Naive B cell (primary cell): ENCODE measurements around the gene NAA25. TPM values are rescaled to one million over a fixed set of nuclear protein-coding genes. Genes with fewer than 3 reads are reported as not detected.

Experiments
- ATAC-seq, 2 donors: fragments of 150-1000 bp; cut with Tn5 transposase; 2 replicates each; pipeline ENCODE4 v1.10.0; 2021; ENCODE audit warnings: low read depth in 2 of 2, mild to moderate bottlenecking in 2 of 2, moderate library complexity in 2 of 2
- DNase-seq: peaks from one replicate; pipeline ENCODE4 v3.0.0; 2022
- H3K27ac Mint-ChIP-seq, 6 donors: one replicate each; pipeline ENCODE4 v1.8.0; 2020 to 2022; ENCODE audit warnings: mild to moderate bottlenecking in 6 of 6, mixed read lengths in 6 of 6, moderate library complexity in 5 of 6, inconsistent platforms in 2 of 6
- H3K27me3 Mint-ChIP-seq, 3 donors: one replicate each; pipeline ENCODE4 v1.8.0; 2021 to 2022; ENCODE audit warnings: mixed read lengths in 3 of 3, mild to moderate bottlenecking in 1 of 3
- H3K36me3 Mint-ChIP-seq, 2 donors: one replicate each; pipeline ENCODE4 v1.8.0; 2020 to 2022; ENCODE audit warnings: mixed read lengths in 2 of 2, inconsistent platforms in 1 of 2, mild to moderate bottlenecking in 1 of 2
- H3K4me1 Mint-ChIP-seq, 3 donors: one replicate each; pipeline ENCODE4 v1.8.0; 2020 to 2022; ENCODE audit warnings: mixed read lengths in 3 of 3, inconsistent platforms in 1 of 3, mild to moderate bottlenecking in 1 of 3, moderate library complexity in 1 of 3
- H3K4me3 Mint-ChIP-seq, 8 donors: one replicate each; pipeline ENCODE4 v1.8.0; 2020 to 2022; ENCODE audit warnings: mild to moderate bottlenecking in 8 of 8, mixed read lengths in 8 of 8, moderate library complexity in 8 of 8, inconsistent platforms in 2 of 8
- H3K9me3 Mint-ChIP-seq, 7 donors: one replicate each; pipeline ENCODE4 v1.8.0; 2020 to 2022; ENCODE audit warnings: mixed read lengths in 7 of 7, mild to moderate bottlenecking in 5 of 7, inconsistent platforms in 2 of 7, moderate library complexity in 1 of 7
- polyA plus RNA-seq, 6 donors: library from polyadenylated mRNA; unstranded; fragments of 300-500 nt; fragmentation: Illumina TruSeq; gene quantifications; one replicate each; pipeline ENCODE4 v1.2.3, GENCODE V29; 2021; ENCODE audit warnings: low read depth in 6 of 6

Gene NAA25
- polyA plus RNA-seq, 6 donors from 2014 or later = 8.8 to 16.8 (median 10.2) TPM

DNA sequence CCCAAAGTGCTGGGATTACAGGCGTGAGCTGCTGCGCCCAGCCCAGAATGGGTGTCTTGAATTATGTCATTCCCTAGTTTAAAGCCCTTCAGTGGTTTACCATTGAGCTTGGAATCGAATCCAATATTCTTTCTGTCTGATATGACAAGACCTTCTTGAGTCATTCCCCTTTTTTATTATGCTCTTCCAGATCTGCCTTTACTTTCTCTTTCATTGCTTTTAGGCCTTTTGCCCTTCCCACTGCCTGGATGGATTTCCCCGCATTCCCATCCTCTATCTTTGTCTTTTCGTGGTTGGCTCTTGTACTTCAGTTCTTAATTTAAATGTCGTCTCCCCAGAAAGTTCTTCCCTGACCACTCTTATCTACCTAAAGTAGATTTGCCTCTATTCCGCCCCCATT is 18.3 kb upstream of the NAA25 start:
- Mint-ChIP-seq H3K27me3 (peaks cover 0 to under 1% (median 0%) of the 10 kb centered on the region in 3 donors), H3K4me1 (peaks cover 25 to 51% (median 36%) of the 10 kb centered on the region in 3 donors), H3K36me3 (no peaks in the 10 kb centered on the region), H3K4me3 (peak overlapping the region; percentile 75 to 98 (median 91)), H3K27ac (peak overlapping the region; percentile 23 to 89 (median 70)), H3K9me3 (no peaks in the 10 kb centered on the region)
- no peak for DNase-seq
- ATAC-seq = no peak

DNA sequence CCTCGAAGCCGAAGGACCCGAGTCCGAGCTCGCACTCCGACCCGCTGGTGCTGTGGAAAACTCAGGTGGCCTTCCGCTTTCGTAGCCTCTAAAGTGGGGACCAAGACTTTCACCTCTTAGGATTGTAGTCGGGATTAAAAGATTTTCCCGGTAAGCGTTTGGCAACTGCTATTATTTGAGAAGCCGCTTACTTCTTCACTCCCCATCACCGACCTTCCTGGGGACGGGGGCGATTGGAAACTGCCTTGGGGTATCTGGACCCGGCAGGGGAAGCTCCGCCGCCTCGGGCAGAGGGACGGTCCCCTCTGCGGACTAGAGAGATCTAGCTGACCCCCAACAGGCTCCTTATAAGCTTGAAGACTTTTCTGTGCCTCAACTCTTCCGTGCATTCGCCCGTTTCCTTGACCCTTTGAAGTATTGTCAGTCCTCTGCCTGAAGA is 17.4 kb upstream of the NAA25 start:
- Mint-ChIP-seq H3K4me1 (peaks cover 18 to 45% (median 32%) of the 10 kb centered on the region in 3 donors), H3K27me3 (peaks cover under 1 to 4% (median under 1%) of the 10 kb centered on the region in 3 donors), H3K36me3 (no peaks in the 10 kb centered on the region), H3K27ac (peak overlapping the region; percentile 44 to 97 (median 72)), H3K9me3 (no peaks in the 10 kb centered on the region), H3K4me3 (peak overlapping the region; percentile 75 to 98 (median 91))
- DNase-seq (no peak), ATAC-seq (no peak)

- Mint-ChIP-seq H3K4me1 (peaks cover 17 to 41% (median 28%) of the 10 kb centered on the region in 3 donors), H3K4me3 (peak within 1 kb of the TSS; percentile 75 to 98 (median 91)), H3K36me3 (no peaks in the 10 kb centered on the region), H3K9me3 (no peaks in the 10 kb centered on the region), H3K27ac (peak within 1 kb of the TSS; percentile 49 to 97 (median 78)), H3K27me3 (peaks cover 4 to 6% (median 6%) of the 10 kb centered on the region in 3 donors)
- DNase-seq (peak; percentile 98), ATAC-seq (peak; percentile 98 to 99)
These were observed 16.8 kb upstream of the NAA25 start, which contains the start of gene TRAFD1 for GRCh38 chr12:112125250-112125999. TSS of gene TRAFD1 (plus strand) at chr12:112125560. CDS start at chr12:112130523, 4,963 bp downstream.

GRCh38 chr12:112124918-112125249 is 16.3 kb upstream of the NAA25 start:
- no peak for DNase-seq
- peaks cover 17 to 39% (median 25%) of the 10 kb centered on the region in 3 donors for H3K4me1 Mint-ChIP-seq
- no peaks in the 10 kb centered on the region for H3K36me3 Mint-ChIP-seq
- peak overlapping the region in 6 of 8 donors; percentile 75 to 98 (median 90) for H3K4me3 Mint-ChIP-seq
- H3K9me3 Mint-ChIP-seq = no peaks in the 10 kb centered on the region
- ATAC-seq = no peak
- peak overlapping the region in 2 of 6 donors; percentile 44 to 83 for H3K27ac Mint-ChIP-seq
- H3K27me3 Mint-ChIP-seq = peaks cover 4 to 7% (median 6%) of the 10 kb centered on the region in 3 donors

- H3K36me3 Mint-ChIP-seq = no peaks in the 10 kb centered on the region
These were observed 14.5 kb upstream of the NAA25 start for GRCh38 chr12:112122823-112123690.

GRCh38 chr12:112121780-112122565 is 13.4 kb upstream of the NAA25 start:
- H3K4me3 Mint-ChIP-seq = peak overlapping the region in 1 of 8 donors; percentile 53
- no peaks in the 10 kb centered on the region for H3K36me3 Mint-ChIP-seq
- H3K27me3 Mint-ChIP-seq = peaks cover 6 to 9% (median 7%) of the 10 kb centered on the region in 3 donors
- H3K9me3 Mint-ChIP-seq = no peaks in the 10 kb centered on the region
- H3K27ac Mint-ChIP-seq = peak overlapping the region in 2 of 6 donors; percentile 61 to 75
- H3K4me1 Mint-ChIP-seq = peaks cover 5 to 17% (median 14%) of the 10 kb centered on the region in 3 donors
- DNase-seq = no peak
- ATAC-seq = no peak

More at GRCh38 chr12:112122823-112123690, 14.5 kb upstream of the NAA25 start:
- ATAC-seq = no peak
- Mint-ChIP-seq H3K4me3 (no peak overlapping the region), H3K4me1 (peaks cover 9 to 25% (median 22%) of the 10 kb centered on the region in 3 donors), H3K27ac (no peak overlapping the region), H3K9me3 (no peaks in the 10 kb centered on the region), H3K27me3 (peaks cover 6 to 9% (median 7%) of the 10 kb centered on the region in 3 donors)
- no peak for DNase-seq

DNA sequence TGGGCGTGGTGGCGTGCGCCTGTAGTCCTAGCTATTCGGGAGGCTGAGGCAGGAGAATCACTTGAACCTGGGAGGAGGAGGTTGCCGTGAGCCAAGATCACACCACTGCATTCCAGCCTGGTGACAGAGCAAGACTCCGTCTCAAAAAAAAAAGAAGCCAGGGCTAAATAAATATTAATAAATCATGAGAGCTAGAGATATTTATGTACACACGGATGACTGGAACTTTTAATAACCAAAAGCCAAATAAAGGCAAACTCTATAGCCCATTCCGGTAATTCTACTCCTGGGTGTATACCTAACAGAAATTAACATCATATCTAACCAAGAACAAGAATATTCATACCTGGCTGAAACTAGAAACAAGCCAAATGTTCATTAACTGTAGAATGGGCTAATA is 9.1 kb upstream of the NAA25 start:
- Mint-ChIP-seq H3K4me1 (peaks cover 5 to 9% (median 8%) of the 10 kb centered on the region in 3 donors), H3K27ac (no peak overlapping the region), H3K36me3 (no peaks in the 10 kb centered on the region), H3K4me3 (no peak overlapping the region), H3K9me3 (no peaks in the 10 kb centered on the region), H3K27me3 (peaks cover 6 to 9% (median 7%) of the 10 kb centered on the region in 3 donors)
- ATAC-seq (no peak), DNase-seq (no peak)

DNA sequence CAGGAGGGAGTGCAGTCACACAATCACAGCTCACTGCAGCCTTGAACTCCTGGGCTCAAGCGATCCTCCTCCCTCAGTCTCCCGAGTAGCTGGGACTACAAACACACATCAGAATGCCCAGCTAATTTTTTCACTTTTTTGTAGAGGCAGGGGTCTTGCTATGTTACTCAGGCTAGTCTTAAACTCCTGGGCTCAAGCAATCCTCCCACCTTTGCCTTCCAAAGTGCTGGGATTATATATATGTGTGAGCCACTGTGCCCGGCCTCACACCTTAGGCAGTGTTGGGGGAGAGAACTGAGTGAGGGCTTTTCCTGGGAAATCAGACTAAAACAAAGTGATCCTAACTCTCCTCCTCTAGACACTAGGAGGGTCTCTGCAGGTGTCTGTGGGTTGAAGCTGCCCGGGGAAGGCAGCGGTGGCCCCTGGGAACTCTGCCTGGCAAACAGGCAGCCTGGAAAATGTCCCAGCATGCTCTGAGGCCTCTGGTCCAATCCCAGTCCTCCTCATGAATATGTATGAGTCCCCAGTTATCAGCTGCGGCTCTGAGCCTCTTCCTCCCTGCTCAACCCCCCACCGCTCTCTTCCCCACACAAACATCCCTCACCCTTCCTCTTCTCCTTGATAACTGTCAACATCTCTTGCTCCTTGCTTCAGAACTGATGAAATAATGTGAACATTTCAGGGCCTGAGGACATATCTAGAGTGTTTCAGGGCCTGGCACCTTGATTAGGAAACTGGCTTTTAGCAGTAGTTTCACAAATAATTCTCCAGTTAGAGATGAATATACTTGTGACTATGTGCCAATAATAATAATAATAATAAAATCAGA is 7.9 kb upstream of the NAA25 start:
- Mint-ChIP-seq H3K4me3 (peak overlapping the region in 2 of 8 donors; percentile 42 to 65), H3K4me1 (peaks cover 5 to 9% (median 8%) of the 10 kb centered on the region in 3 donors), H3K36me3 (no peaks in the 10 kb centered on the region), H3K27me3 (peaks cover 5 to 7% (median 6%) of the 10 kb centered on the region in 3 donors), H3K27ac (no peak overlapping the region), H3K9me3 (no peaks in the 10 kb centered on the region)
- ATAC-seq = peak; percentile 25 to 33
- no peak for DNase-seq

DNA sequence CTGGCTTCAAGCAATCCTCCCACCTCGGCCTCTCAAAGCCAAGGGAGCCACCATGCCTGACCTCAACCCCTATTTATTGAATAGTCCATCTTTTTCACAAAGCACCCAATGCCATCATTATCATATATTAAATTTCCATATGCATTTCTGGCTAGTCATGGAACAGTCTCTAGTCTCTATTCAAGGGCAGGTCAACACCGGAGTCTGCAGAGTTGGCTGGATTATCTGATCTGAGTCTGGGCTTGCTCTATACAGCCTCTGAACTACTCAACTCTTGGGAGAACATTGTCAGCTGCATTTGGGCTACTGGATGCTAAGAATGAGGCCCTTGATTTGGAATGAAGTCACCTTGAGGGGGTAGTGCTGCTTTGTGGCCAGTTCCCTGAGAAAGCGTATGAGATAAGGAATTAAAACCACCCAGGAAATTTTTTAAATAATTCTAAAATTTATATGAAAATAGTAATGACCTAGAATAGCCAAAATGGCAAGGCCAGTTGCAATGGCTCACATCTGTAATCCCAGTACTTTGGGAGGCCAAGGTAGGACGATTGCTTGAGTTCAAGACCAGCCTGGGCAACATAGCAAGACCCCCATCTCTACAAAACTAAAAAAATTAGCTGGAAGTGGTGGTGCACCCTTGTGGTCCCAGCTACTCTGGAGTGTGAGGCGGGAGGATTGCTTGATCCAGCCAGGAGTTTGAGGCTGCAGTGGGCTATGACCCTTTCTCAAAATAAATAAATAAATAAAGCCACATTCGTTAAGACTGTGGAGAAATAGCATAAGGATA is 6.9 kb upstream of the NAA25 start:
- Mint-ChIP-seq H3K4me1 (peaks cover 5 to 10% (median 8%) of the 10 kb centered on the region in 3 donors), H3K4me3 (no peak overlapping the region), H3K27ac (peak overlapping the region in 1 of 6 donors; percentile 49), H3K36me3 (no peaks in the 10 kb centered on the region), H3K9me3 (no peaks in the 10 kb centered on the region), H3K27me3 (peaks cover 0 to 5% (median under 1%) of the 10 kb centered on the region in 3 donors)
- ATAC-seq (no peak), DNase-seq (no peak)

- Mint-ChIP-seq H3K36me3 (no peaks in the 10 kb centered on the region), H3K9me3 (no peaks in the 10 kb centered on the region), H3K27me3 (no peaks in the 10 kb centered on the region), H3K4me1 (peaks cover 19 to 22% (median 21%) of the 10 kb centered on the region in 3 donors), H3K4me3 (peak overlapping the region in 1 of 8 donors; percentile 14), H3K27ac (no peak overlapping the region)
- no peak for ATAC-seq
- DNase-seq = no peak
These were observed 4.0 kb upstream of the NAA25 start for GRCh38 chr12:112112409-112113133.

DNA sequence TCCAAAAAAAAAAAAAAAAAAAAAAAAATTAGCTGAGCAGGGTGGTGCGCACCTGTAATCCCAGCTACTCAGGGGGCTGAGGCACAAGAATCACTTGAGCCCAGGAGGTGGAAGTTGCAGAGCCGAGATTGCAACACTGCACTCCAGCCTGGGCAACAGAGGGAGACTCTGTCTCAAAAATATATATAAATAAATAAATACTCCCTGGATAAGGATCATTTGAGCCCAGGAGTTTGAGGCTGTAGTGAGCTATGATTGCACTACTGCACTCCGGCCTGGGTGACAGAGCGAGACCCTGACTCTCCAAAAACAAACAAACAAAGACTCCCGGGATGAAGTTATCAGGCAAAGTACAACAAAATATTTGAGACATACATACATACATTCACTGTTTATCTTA is 3.3 kb upstream of the NAA25 start:
- H3K36me3 Mint-ChIP-seq = no peaks in the 10 kb centered on the region
- no peak for ATAC-seq
- H3K27me3 Mint-ChIP-seq = no peaks in the 10 kb centered on the region
- no peak overlapping the region for H3K27ac Mint-ChIP-seq
- DNase-seq = no peak
- peaks cover 24 to 28% (median 25%) of the 10 kb centered on the region in 3 donors for H3K4me1 Mint-ChIP-seq
- H3K4me3 Mint-ChIP-seq = peak overlapping the region in 1 of 8 donors; percentile 14
- no peaks in the 10 kb centered on the region for H3K9me3 Mint-ChIP-seq
